HL-60 (cell line): ENCODE measurements around the gene ZNF500.

Experiments used
- CTCF ChIP-seq: IDR thresholded peaks from one replicate; pipeline ENCODE4 v1.5.1; 2011; ENCODE audit warnings: low read length, control low read depth, inconsistent platforms; ENCODE audit not compliant: insufficient read depth
- GABPA ChIP-seq: IDR thresholded peaks from 2 replicates; pipeline ENCODE4 v1.6.1; 2012; ENCODE audit warnings: low read depth
- POLR2AphosphoS5 ChIP-seq: IDR thresholded peaks from 2 replicates; pipeline ENCODE4 v1.6.1; 2012; ENCODE audit warnings: low read depth
- REST ChIP-seq: IDR thresholded peaks from 2 replicates; pipeline ENCODE4 v1.6.1; 2012; ENCODE audit warnings: low read depth; ENCODE audit not compliant: insufficient replicate concordance

GRCh38 chr16:4703906-4704305, 63.1 kb downstream of the ZNF500 start:
- TF ChIP-seq CTCF (no peak), POLR2AphosphoS5 (no peak), REST (no peak), GABPA (no peak)
